ENCODE data around the gene FBLIM1.

DNA sequence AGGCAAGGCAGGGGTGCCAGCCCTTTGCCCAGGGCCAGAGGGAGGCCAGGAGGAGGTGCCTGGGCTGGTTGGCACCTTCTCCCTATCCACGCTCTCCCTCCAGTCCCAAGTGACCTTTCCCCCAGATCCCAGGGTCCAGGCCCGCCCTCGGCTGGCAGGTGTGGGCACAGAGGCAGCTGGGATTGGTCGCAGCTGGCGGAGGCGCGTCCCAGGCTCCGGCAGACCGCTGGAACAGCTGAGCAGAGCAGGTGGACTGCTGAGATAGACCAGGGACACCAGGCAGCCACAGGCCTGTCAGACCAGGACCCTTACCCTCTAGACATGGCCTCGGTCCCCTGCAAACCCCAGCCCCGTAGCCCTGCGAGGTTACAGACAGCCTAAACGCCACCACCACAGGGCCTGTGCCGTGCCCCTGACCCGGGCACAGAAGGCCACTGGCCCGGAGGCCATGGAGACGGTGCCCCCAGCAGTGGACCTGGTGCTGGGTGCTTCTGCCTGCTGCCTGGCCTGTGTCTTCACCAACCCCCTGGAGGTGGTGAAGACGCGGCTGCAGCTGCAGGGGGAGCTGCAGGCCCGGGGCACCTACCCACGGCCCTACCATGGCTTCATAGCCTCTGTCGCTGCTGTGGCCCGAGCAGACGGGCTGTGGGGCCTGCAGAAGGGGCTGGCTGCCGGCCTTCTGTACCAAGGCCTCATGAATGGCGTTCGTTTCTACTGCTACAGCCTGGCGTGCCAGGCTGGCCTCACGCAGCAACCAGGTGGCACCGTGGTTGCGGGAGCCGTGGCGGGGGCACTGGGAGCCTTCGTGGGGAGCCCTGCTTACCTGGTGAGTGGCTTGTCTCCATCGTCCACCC is 22.3 kb upstream of the FBLIM1 start, which contains the start of gene SLC25A34:
- TF ChIP-seq, protein P1, sequence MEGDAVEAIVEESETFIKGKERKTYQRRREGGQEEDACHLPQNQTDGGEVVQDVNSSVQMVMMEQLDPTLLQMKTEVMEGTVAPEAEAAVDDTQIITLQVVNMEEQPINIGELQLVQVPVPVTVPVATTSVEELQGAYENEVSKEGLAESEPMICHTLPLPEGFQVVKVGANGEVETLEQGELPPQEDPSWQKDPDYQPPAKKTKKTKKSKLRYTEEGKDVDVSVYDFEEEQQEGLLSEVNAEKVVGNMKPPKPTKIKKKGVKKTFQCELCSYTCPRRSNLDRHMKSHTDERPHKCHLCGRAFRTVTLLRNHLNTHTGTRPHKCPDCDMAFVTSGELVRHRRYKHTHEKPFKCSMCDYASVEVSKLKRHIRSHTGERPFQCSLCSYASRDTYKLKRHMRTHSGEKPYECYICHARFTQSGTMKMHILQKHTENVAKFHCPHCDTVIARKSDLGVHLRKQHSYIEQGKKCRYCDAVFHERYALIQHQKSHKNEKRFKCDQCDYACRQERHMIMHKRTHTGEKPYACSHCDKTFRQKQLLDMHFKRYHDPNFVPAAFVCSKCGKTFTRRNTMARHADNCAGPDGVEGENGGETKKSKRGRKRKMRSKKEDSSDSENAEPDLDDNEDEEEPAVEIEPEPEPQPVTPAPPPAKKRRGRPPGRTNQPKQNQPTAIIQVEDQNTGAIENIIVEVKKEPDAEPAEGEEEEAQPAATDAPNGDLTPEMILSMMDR (IDR thresholded peaks at IDR 0.05), result no peak
- TF ChIP-seq POLR2A (IDR thresholded peaks at IDR 0.05), result peak in 1 of 2 donors; percentile 54

All from thyroid gland (tissue), 4 donors.